Skeletal muscle cell (primary cell): Measurements from ENCODE around the gene NIPSNAP3A.

Source experiments
- DNase-seq: peaks from one replicate; pipeline ENCODE4 v3.0.0-alpha.2; 2010; ENCODE audit warnings: low read depth
- H3K4me3 ChIP-seq: 2 replicates; pipeline ENCODE4 v1.5.1; 2011; ENCODE audit warnings: low read depth, mild to moderate bottlenecking, control low read depth, low read length, moderate library complexity

Gene NIPSNAP3A

DNA sequence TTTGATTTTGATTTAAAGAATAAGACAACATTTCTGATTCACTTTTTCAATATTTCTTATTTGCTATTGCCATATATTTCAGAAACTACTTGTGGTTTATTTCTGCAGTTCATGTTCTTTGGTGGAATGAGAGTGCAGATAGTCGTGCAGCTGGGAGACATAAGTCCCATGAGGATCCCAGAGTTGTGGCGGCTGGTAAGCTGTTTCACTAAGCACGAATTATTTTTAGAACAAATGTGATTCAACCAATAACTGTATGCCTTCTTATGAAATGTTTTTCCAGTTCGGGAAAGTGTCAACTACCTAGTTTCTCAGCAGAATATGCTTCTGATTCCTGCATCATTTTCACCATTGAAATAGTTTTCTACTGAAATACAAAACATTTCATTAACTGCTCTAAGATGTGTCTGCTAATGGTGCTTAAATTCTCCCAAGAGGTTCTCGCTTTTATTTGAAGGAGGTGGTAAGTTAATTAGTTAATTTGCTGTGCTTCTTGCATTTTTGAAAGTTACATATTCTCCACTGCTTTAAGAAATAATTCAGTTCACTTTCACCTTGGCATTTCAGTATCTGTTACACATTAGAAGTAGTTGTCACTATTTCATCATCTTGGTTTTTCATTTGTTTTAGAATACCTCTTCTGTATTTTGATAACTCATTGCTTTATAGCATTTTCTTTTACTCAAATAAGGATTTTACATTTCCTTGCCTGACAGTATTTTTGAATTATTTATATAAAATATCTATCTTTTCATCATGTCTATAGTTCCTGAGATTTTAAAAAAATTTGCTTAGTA lies 25.4 kb downstream of the NIPSNAP3A start:
- H3K4me3 ChIP-seq = no peak overlapping the region
- DNase-seq = peak; percentile 22

DNA sequence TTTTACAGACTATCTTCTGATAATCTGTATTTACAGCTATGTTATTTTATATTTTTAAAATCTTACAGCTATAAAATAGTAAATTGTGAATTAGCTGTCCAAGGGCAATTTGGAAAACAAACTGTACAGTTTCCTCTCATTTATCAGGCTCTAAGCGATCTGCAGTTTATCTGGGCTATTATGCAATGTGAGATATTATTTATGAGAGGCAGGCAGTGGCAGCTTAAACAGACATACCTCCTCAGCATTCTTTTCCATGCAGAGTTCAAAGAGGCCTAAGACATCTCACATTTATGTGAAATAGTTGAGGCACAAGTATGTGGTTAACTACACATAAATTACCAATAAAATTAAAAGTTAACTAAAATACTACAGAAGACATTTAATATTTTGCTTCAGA lies 26.6 kb downstream of the NIPSNAP3A start:
- no peak overlapping the region for H3K4me3 ChIP-seq
- DNase-seq = no peak

DNA sequence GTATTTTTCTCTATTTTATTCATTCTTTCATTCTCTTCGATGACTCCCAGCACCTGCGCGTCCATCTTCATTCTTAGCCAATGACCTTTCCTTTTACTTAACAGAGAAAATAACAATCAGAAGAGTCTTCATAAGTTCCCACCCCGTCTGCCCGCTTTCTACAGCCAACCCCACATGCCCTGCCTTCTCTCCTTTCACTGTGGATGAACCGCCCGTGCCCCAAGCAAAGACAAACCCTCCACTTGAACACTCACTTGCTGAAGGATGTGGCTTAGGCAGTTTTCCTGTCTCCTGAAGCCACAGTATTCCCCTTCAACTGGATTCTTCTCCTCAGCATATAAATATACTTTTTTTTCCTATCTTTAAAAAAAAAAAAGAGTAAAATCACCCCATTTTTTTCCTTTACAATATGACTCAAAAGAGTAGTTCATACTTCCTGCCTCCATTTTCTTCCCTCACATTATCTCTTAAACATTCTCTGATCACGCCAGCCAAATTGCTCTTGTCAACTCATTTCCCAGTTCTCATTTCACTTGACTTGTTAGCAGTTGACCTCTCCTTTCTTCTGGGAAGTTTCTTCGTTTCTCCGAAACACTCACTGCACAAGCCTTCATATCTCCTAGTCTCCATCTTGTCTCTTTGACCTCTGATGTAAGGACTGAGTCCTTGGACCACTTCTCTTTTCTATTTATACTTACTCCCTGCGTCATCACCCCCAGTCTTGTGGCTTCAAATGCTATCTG lies 27.5 kb downstream of the NIPSNAP3A start:
- H3K4me3 ChIP-seq = no peak overlapping the region
- DNase-seq = no peak

DNA sequence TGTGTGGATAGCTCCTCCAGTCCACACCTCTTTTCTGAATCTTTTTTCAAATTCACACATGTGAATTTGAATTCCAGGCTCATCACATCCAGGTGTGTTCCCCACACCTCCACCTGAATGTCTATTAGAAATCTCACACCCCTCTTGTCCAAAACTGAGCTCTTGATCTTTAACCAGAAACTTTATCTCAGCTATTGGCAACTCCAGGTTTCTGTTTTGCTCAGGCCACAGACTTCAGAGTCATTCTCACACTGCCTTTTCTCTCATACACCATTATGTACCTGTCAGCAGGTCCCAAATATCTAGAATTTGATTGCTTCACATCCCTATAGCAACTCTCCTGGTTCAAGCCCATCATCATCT lies 28.1 kb downstream of the NIPSNAP3A start:
- no peak for DNase-seq
- H3K4me3 ChIP-seq = no peak overlapping the region

DNA sequence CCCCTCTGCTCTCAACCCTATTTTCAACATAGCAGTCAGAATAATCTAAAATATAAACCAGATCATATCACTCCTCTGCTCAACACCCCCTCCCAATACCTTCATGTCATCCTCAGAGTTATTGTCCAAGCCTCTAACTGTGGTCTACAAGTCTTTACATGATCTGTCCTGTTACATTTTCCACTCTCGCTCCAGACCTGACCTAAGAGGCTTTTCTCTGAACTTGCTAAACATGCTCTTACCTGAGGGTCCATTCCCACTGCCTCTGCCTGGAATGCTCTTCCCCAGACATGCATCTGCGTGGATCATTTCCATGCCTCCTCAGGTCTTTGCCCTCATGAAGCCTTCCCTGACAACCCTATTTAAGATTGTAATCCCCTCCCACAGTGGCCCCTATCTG lies 28.5 kb downstream of the NIPSNAP3A start:
- no peak for DNase-seq
- H3K4me3 ChIP-seq = no peak overlapping the region

DNA sequence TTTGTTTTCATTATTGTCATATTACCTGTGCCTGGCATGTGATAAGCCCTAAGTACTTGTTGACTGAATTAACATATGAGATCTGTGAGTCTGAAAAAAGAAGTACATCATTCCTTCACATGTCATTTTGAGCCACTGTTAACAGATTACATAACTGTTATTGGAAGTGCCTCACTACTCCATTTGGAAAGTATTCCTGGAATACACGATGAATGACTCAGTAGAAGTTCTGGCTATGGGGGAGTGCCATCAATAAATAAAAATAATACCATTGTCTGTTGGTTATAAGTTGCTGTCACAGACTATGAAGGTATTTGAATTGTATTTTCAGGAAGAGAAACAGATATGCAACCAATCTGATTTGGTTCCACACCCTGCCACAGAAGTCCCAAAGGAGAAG lies 29.3 kb downstream of the NIPSNAP3A start:
- no peak for DNase-seq
- no peak overlapping the region for H3K4me3 ChIP-seq

DNA sequence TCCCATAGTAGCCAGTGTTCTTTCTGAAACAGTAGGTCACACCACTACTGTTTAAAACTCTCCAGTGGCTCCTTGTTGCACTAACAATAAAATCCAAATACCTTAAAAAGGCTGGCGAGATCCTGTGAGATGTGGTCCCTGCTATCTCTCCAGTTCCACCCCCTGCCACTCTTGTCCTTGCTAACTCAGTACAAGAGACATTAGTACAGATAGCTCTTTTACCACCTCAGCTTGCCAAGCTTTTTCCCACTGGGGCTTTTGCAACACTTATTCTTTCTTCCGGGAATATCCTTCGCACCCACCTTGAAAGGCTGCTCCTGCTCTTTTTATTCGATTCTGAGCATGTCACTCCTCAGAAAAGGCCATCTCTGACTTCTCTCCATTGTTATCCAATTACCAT lies 31.3 kb downstream of the NIPSNAP3A start:
- H3K4me3 ChIP-seq = no peak overlapping the region
- DNase-seq = no peak

DNA sequence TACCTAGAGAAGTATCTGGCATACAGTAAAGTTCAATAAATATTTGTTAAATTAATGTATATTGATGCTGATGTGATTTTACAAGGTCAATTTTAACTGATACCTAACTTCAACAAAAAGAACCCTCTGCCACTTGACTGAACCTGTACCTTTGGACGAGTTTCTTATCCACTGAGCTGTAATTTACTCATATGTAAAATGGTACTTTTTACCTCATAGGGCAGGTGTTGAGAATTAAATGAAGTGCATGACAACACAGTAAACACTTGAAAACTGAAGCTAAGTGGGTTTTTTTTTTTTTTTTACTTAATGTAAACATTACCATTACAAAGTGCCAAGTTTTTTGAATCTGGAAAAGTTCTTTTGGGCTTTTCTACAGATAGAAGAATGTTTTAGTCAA lies 31.9 kb downstream of the NIPSNAP3A start:
- H3K4me3 ChIP-seq = no peak overlapping the region
- DNase-seq = no peak

DNA sequence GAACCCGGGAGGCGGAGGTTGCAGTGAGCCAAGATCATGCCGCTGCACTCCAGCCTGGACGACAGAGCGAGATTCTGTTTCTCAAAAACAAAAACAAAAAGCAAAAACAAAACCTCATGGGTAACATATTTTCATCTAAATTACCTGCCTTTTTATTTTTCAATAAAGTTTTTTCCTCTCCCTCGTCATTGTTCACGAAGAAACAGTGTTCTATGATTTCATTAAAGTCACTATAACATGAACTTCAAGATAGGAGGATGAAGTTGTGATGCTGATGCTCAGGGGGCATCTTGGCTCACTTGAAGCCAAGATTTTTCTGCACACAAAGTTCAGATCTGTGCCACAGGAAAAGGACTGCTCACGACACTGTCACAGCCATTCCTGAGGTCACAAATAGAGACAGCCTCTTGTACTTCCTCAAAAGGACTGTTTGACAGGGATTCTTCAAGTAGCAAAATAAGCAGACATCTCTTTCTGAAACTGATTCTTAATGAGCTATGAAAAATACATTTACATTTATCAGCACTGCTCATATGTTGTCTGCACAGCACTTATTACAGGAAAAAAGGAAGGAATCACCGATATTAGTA lies 32.6 kb downstream of the NIPSNAP3A start:
- no peak overlapping the region for H3K4me3 ChIP-seq
- DNase-seq = no peak

DNA sequence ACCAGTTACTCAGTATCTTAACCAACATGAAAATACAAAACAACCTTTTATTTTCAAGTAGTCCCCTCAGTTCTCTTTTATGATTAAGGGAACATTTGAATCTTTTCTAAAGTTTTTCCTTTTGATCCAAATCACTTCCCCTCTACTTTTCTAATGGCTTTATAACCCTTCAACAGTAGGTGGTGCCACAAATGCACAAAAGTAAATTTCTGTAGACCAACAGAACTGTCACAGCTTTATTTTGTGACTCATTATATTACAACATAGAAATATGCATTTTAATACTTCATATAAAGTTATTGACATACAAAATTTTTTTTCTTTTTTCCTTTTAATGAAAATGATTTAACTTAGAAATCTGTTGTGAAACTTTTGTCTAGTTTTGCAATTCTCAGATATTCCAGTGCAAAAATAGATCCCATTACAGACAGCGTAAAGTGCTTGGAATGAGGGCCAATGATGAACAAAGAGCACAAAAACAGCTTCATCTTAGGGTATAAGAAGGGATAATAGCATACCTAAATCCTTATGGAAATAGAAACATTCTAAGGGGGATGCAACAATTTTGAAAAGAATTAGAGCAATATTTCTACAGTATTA lies 33.4 kb downstream of the NIPSNAP3A start:
- DNase-seq = no peak

DNA sequence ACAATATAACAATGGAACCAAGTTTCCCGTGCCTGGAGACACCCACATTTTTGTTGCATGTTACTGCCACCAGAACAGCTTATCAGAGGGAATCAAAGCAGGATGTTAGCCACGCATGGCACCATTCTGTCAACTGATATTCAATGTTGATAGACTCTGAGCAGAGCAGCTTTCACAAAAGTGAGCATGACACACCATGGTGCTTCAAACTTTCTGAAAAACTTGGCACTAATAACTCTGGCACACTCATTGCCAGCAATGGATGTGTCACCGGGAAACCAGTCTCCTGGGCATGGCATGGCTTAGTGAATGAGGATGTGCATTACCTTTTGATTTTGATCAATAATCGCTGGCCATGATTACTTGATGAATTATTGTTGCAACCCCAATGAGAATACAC lies 36.1 kb downstream of the NIPSNAP3A start:
- H3K4me3 ChIP-seq = no peak overlapping the region

More for the DNA sequence above, 33.4 kb downstream of the NIPSNAP3A start:
- H3K4me3 ChIP-seq = no peak overlapping the region

DNA sequence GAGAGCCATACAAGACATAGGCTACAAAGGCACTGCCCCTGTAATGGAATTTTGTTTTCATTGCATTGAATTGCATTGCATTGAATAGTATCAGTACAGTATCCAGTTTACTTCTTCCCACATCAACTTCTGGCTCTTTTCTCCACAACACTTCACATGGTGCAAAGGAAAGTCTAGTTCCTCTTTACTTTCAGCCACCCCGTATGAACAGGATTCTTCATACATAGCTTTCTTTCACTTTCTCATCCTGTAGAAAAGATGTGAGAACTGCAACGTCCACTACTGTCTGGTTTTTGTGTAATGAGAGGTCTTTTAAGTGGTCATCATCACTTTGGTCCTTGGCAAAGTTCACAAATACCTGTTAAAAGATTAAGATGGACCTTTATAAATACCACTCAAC lies 36.6 kb downstream of the NIPSNAP3A start:
- DNase-seq = no peak
- no peak overlapping the region for H3K4me3 ChIP-seq

More for the DNA sequence above, 36.1 kb downstream of the NIPSNAP3A start:
- no peak for DNase-seq

DNA sequence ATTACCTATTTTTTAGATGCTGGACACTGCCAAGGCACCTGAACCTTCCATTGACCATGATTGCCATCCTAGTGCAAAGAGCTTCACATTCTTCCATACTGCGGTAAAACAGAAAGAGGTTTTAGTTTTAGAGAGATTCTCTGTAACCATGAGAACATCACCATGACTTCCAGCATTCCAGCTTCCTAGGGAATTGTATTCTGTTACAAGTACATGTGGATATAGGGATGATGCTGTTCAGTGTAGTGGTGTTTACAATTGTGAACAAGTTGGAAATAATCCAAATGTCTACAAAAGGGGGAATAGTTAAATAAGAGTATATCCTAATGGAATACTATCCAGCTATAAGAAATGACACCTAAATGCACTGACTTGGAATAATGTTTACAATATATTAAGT lies 38.8 kb downstream of the NIPSNAP3A start:
- DNase-seq = no peak
- no peak overlapping the region for H3K4me3 ChIP-seq

DNA sequence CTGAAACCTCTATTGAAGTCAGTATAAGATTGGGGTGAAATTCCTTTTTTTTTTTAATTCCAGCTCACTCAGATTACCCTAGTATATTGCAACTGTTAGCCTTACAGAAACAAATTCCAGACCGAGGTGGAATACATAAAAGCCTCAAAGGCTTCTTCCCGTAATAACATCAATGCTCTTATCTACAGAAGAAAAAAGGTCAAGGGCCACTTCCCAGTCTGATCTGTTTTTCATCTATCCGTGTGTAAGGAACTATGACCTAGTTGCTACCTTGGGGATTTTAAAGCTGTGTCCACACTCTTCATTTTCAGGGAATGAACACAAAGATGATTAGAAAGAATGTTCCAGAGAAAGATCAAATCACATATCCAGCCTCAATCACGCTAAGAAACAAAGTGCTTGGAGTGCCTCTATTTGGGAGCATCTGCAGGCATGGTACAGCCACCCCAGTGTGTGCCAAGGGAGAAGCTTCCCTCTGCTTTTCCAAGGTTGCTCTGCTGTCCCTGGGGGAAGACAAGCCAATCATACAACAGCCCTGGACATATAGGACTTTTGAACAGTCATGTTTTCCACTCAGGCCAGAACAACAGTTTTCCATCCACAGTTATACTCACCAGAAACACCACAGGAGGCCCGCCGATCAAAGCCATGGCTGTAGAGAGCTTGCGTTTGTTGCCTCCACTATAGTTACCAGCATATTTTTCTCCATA lies 40.0 kb downstream of the NIPSNAP3A start:
- H3K4me3 ChIP-seq = no peak overlapping the region
- DNase-seq = no peak

DNA sequence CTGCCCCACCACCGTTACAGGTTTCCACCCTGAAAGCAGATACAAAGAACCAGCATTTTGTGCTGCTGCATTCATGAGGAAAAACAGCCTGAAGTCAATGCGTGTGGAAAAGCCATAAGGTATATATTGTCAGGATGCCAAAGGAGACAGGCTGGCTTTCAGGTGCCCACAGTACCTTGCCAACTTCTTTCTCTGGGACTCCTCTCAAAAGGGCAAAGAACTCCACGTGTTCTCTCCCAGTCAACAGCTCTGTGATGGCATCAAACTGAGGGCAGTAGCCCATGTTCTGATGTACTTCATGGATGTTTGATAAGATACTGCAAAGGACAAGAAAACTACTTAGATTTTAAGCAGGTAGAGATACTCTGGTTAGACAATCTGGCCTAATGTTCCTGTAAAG lies 40.8 kb downstream of the NIPSNAP3A start:
- no peak for DNase-seq
- H3K4me3 ChIP-seq = no peak overlapping the region

DNA sequence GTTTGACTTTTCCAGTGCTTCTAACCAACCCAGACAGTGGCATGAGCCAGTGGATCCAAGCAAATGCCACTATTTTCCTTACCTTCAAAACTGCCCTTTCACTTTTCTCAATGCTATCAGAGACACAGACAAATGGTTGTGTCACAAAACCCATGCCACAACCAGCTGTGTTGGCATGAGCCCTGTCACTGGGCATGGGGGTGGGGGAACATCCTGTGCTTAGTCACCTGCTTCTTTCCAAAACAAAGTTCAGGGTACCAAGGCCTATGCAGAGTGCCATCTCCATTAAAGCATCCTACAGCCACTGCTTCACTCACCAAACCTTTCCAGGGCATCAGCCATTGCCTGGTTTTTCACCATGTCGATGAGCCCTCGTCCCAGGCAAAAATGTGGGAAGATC lies 46.6 kb downstream of the NIPSNAP3A start:
- DNase-seq = no peak
- no peak overlapping the region for H3K4me3 ChIP-seq

DNA sequence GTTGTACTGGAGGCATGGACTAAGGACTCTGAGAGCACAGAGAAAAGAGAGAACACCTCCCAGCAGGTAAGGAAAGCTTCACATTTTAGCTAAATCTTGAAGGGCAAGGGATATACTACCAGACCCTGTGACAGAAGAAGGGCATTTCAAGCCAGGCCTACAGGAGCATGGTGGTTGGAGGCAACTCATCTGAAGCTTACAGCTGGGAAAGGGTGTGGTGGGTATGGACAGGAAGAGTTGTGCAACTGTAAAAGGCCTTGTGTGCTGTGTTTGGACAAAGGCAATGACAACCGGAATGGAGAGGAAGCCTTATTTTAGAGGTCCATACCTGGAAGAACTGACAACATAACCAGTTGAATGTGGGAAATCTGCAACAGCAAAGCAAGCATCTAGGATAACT lies 47.6 kb downstream of the NIPSNAP3A start:
- H3K4me3 ChIP-seq = no peak overlapping the region
- no peak for DNase-seq

DNA sequence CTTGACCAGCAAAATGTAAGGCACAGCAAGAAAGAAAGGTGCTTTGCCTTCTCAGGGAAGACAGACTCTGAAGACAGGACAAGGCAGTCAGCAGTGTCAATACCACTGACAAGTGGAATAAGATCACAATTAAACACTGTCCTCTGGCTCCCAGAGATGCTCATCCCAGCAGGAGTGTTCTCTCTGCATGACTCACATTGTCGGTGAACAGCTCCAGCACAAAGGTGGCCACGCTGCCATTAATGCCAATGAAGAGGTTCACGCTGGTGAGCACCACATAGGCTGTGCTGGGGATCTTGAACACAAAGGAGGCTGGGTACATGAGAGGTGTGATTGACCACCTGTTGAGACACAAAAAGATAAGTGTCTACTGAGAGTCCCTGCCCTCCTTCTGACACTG lies 48.4 kb downstream of the NIPSNAP3A start:
- no peak overlapping the region for H3K4me3 ChIP-seq
- DNase-seq = no peak

DNA sequence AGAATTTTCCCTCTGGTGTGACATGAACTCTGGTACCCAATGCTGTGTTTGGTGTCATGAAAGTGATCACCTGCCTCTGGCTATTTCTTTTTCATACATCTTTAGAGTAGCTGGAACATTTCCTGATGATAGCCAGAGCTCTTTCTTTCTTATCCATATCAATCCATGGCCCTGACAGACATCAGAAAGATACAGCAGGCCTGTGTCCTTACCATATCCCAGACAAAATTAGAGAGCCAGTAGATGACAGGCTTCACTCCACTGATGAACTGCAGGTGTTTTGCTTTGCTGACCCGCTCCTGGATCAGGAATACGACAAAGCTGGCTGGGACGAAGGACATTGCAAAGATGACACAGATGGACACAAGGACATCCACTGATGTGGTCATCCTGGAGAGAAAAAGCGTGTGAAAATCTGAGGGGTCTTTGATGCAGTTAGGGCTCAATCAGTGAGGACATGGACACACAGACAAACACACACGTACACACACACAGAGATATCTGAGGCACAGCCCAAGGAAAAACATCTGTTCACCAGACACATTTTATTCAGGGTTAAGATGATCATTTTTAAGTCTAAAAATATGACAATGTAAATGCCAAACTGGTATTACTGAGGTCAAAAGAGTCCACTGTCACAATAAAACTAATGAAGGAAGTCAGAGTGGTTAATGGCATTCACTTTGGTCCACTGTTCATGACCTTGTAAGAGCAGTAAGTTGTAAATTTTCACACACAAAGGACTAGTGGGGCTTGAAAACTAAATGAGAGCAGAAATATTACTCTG lies 50.9 kb downstream of the NIPSNAP3A start:
- no peak overlapping the region for H3K4me3 ChIP-seq
- no peak for DNase-seq
